Psoas muscle (tissue), 8 donors: Measurements from ENCODE around the gene TAOK1. TPM values are rescaled to one million over a fixed set of nuclear protein-coding genes. Genes with fewer than 3 reads are reported as not detected.

Experiments used
- ATAC-seq, 4 donors: fragments of 200-7000 bp; cut with Tn5 transposase; one replicate each; pipeline ENCODE4 v1.9.1; 2020; ENCODE audit warnings: moderate library complexity in 3 of 4, mild to moderate bottlenecking in 2 of 4
- DNase-seq, 2 donors: peaks; one replicate each; pipeline ENCODE4 v3.0.0-alpha.2; 2020
- H3K27ac ChIP-seq: fragments of 200-600 bp; one replicate; pipeline ENCODE4 v1.8.0; 2022
- H3K27me3 ChIP-seq, 3 donors: fragments of 200-600 bp in 1 of 3; one replicate each; pipeline versions ENCODE4 v1.6.1 to v1.8.0; 2013 to 2022; ENCODE audit warnings: low read length in 2 of 3, mild to moderate bottlenecking in 2 of 3, moderate library complexity in 1 of 3; ENCODE audit not compliant: insufficient read depth in 3 of 3
- H3K36me3 ChIP-seq, 2 donors: fragments of 200-600 bp in 1 of 2; one replicate each; pipeline versions ENCODE4 v1.6.1 to v1.8.0; 2013 to 2022; ENCODE audit warnings: low read depth in 1 of 2, mild to moderate bottlenecking in 1 of 2, moderate library complexity in 1 of 2; ENCODE audit not compliant: insufficient read depth in 1 of 2
- H3K4me1 ChIP-seq: fragments of 200-600 bp; one replicate; pipeline ENCODE4 v1.8.0; 2022
- H3K4me3 ChIP-seq: fragments of 200-600 bp; one replicate; pipeline ENCODE4 v1.8.0; 2022; ENCODE audit warnings: mild to moderate bottlenecking
- H3K9me3 ChIP-seq: fragments of 200-600 bp; one replicate; pipeline ENCODE4 v1.8.0; 2022
- WGBS, 3 donors: extraction: QIAGEN DNeasy Blood & Tissue Kit; methylation state at CpG; one replicate each; pipeline versions ENCODE4 v1.1.6 to v1.1.7; 2013; 5-methylcytosine and 5-hydroxymethylcytosine counted together
- intact Hi-C, 2 donors: fragments of 100-400 bp; cut with DNase I; formaldehyde crosslinking; loops; one replicate each; pipeline versions ENCODE4 v1.11.0 to v1.14.2; 2022
- polyA plus RNA-seq, 3 donors: library from polyadenylated mRNA; stranded (reverse); fragments of 200-250 nt; gene quantifications; one replicate each; pipeline ENCODE4 v1.2.3, GENCODE V29; 2013
- total RNA-seq, 4 donors: library from RNA; stranded (reverse); fragmentation: NEBNext Ultra II Directional in 2 of 4; extraction: Animal tissue kit (Norgen Biotek cat#: 25700) in 2 of 4; gene quantifications; one replicate each; pipeline versions ENCODE4 v1.2.1 to v1.2.4, GENCODE V29; 2021 to 2023
- TF ChIP-seq, protein P1 (sequence below): fragments of 200-600 bp; IDR thresholded peaks from one replicate; pipeline ENCODE4 v1.8.0; 2022; ENCODE audit warnings: antibody characterized with exemption
- donor health status: healthy with polysubstance abuse.
- donor health status: DM: no; HTN: no; CAD: no; lungs with moderate emphysema.
- donor health status: Bipolar disorder and iron deficiency.
- donor health status: healthy.
- donor health status: DM: yes; HTN: yes; CAD: no.
- donor health status: DM: no; HTN: no; CAD: no.
- donor health status: DM: no; HTN: no; CAD: no.
- donor health status: DM: yes; HTN: yes; CAD: no.

The TAOK1 gene
- total and polyA plus RNA-seq, 7 donors, result 6.3 to 49.8 (median 42.5) TPM

DNA sequence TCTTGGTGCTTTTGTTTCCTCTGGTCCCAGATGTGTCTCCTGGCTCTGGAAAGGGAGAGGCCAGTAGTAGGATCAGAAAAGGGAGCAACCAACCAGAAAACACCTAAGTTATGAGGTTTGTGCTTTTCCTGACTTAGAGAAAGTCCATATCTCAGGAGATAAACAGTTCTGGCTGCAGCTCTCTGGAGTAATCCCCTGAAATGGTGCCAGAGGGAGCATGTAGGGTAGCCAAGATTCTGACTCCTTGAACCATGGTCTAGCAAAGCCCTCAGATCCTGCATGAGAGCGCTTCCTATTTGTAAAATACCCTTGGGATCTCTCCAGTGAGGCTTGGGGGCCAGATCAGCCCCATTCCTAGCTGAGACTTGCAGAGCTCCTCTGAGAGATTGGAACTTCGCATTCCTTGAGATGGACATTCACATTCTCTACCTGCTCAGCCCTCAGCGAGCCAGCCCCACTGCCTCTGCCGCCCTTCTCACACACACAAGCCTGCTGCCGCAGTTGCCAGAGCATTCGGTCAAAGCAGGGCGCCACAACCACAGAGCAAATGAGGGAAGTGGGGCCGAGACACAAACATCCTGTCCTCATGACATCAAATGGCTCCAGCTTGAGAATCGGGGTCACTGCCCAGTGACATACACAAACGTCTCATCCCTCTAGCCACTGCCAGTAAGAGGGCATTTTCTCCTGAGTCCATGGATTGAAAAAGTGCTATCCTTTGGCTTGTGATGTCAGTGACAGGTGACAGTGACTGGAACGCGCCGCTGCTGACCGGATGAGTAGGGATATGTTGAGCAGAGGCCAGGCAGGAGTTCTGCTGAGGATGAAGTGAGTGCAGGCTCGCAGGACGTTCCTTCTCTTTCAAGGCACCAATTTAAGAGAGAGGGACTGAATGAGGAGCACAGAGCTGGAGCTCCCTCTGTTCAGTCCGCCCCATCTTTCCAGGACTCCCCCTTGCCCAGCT, 171.7 kb downstream of the TAOK1 start:
- WGBS, 3 donors, result 59 to 61% (median 60%) methylated on average over 17 of the region's 17 CpGs
- H3K27me3 ChIP-seq, result no peaks in the 10 kb centered on the region
- DNase-seq (peak in 1 of 2 donors; percentile 58), ATAC-seq (no peak)
- intact Hi-C loops, result no loop called here
- TF ChIP-seq, protein P1, sequence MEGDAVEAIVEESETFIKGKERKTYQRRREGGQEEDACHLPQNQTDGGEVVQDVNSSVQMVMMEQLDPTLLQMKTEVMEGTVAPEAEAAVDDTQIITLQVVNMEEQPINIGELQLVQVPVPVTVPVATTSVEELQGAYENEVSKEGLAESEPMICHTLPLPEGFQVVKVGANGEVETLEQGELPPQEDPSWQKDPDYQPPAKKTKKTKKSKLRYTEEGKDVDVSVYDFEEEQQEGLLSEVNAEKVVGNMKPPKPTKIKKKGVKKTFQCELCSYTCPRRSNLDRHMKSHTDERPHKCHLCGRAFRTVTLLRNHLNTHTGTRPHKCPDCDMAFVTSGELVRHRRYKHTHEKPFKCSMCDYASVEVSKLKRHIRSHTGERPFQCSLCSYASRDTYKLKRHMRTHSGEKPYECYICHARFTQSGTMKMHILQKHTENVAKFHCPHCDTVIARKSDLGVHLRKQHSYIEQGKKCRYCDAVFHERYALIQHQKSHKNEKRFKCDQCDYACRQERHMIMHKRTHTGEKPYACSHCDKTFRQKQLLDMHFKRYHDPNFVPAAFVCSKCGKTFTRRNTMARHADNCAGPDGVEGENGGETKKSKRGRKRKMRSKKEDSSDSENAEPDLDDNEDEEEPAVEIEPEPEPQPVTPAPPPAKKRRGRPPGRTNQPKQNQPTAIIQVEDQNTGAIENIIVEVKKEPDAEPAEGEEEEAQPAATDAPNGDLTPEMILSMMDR, result no peak
- H3K4me3 ChIP-seq, result no peak overlapping the region
- H3K9me3 ChIP-seq, result no peaks in the 10 kb centered on the region
- no peak overlapping the region for H3K27ac ChIP-seq
- H3K4me1 ChIP-seq, result peaks cover 8% of the 10 kb centered on the region
- no peaks in the 10 kb centered on the region for H3K36me3 ChIP-seq

DNA sequence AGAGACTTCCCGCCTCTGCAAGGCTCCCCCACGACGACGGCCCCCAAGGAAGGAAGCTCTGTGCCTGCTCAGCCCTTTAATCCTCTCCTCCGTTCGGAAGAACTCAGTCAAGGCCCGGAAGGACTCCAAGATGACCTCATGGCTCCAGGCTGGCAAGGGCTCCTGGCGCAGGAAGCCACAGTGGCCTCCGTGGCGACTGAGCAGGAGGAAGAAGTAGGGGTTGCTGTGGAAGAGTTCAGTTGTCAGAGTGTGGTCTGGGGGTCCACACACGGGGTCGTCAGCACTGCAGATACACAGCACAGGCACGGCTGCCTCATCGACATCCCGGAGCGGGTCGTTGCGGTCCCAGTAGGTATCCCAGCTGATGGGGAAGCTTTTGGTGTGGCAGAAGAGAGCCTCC, 172.5 kb downstream of the TAOK1 start:
- H3K4me1 ChIP-seq, result peaks cover 8% of the 10 kb centered on the region
- no peaks in the 10 kb centered on the region for H3K9me3 ChIP-seq
- H3K27me3 ChIP-seq, result no peaks in the 10 kb centered on the region
- no peaks in the 10 kb centered on the region for H3K36me3 ChIP-seq
- DNase-seq (peak in 1 of 2 donors; percentile 46), ATAC-seq (no peak)
- intact Hi-C loops, result no loop called here
- H3K4me3 ChIP-seq, result no peak overlapping the region
- no peak overlapping the region for H3K27ac ChIP-seq
- TF ChIP-seq, protein P1, result no peak
- WGBS, 3 donors, result 72 to 76% (median 73%) methylated on average over 18 of the region's 18 CpGs

DNA sequence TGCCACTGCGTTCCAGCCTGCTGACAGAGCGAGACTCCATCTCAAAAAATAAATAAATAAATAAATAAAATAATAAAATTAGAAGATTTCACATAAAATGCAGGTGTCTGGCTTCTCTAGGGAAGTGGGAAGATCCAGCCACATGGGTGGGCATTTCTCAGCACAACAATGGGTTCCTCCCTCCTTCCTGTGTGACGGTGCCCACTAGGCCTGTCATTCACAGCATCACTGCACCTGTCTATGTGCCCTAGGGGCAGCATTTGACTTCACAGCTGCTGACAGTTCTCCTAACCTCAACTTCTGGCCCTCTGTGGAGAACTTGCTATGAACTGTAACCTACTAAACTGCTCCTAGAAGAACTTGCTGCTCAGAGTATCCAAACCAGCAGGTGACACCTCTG, 173.7 kb downstream of the TAOK1 start:
- peaks cover 8% of the 10 kb centered on the region for H3K4me1 ChIP-seq
- WGBS, 3 donors, result 92 to 97% (median 95%) methylated on average over 3 of the region's 3 CpGs

DNA sequence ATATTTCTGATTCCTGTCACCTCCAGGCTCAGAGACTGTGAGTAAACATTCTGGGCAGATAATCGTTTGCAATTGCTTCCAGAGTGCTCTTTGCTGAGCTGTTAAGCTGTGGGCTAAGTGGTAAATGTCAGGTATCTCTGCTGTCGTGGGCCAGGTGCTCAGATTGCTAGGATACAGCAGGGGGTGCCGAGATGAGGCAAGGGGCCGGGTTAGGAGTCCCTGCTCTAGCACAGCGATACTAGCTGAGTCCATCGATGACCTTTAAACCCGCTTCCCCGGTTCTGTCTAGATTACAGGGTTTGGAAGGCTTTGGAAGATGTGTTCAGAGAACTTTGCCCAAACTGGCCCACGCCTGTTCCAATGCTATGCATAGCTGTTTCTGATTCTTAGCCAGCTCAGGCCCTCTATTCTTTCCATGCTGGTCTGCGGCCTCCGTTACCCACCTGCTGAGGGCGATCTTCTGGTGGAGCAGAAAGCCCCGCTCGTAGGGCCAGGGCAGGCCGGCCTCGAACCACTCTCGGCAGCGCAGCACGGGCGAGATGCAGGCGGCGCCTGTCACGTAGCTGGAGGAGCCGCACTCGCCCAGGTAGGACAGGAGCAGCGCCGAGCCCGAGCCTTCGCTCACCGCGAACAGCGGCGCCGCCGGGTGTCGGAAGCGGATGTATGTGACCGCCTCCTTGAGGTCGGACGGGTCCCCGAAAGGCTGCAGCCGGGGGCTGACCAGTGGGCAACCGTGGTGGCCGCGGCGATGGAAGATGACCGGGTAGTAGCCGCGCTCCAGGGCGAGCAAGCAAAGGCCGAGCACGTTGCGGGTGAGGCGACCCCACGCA, 175.7 kb downstream of the TAOK1 start:
- H3K36me3 ChIP-seq, result no peaks in the 10 kb centered on the region
- H3K27ac ChIP-seq, result peak overlapping the region; percentile 84
- intact Hi-C loops, result no loop called here
- DNase-seq, result peak; percentile 39 to 61
- 36 to 44% (median 42%) methylated on average over 52 to 55 of the region's 55 CpGs for WGBS, 3 donors
- no peaks in the 10 kb centered on the region for H3K9me3 ChIP-seq
- H3K4me1 ChIP-seq, result peaks cover 16% of the 10 kb centered on the region
- peak overlapping the region; percentile 81 for H3K4me3 ChIP-seq
- no peak for ATAC-seq
- TF ChIP-seq, protein P1, result no peak
- H3K27me3 ChIP-seq, result no peaks in the 10 kb centered on the region

More for the DNA sequence above, 173.7 kb downstream of the TAOK1 start:
- H3K4me3 ChIP-seq, result no peak overlapping the region
- ATAC-seq, result no peak
- H3K36me3 ChIP-seq, result no peaks in the 10 kb centered on the region
- DNase-seq, result no peak
- no peak overlapping the region for H3K27ac ChIP-seq
- intact Hi-C loops, result no loop called here
- H3K9me3 ChIP-seq, result no peaks in the 10 kb centered on the region
- no peaks in the 10 kb centered on the region for H3K27me3 ChIP-seq
- TF ChIP-seq, protein P1, result no peak
